NCI-H1436 treated with DMSO at 0.1 percent for 48 hours (cell line): Measurements from ENCODE around the gene SNAPIN.

Experiments used
- DNase-seq: peaks from one replicate; lab custom pipeline; 2025; lab: John Stamatoyannopoulos, UW

The SNAPIN gene

DNA sequence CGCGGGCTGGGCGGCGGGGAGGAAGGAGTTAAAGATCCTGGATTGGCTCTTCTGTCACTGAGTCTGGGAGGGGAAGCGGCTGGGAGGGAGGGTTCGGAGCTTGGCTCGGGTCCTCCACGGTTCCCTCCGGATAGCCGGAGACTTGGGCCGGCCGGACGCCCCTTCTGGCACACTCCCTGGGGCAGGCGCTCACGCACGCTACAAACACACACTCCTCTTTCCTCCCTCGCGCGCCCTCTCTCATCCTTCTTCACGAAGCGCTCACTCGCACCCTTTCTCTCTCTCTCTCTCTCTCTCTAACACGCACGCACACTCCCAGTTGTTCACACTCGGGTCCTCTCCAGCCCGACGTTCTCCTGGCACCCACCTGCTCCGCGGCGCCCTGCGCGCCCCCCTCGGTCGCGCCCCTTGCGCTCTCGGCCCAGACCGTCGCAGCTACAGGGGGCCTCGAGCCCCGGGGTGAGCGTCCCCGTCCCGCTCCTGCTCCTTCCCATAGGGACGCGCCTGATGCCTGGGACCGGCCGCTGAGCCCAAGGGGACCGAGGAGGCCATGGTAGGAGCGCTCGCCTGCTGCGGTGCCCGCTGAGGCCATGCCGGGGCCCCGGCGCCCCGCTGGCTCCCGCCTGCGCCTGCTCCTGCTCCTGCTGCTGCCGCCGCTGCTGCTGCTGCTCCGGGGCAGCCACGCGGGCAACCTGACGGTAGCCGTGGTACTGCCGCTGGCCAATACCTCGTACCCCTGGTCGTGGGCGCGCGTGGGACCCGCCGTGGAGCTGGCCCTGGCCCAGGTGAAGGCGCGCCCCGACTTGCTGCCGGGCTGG lies 20.2 kb downstream of the SNAPIN start, which contains the start of gene NPR1:
NPR1 (plus strand) TSS at position 170 of the 818 bp plus-strand sequence; CDS start at position 591, 421 bp downstream.
- no peak for DNase-seq

DNA sequence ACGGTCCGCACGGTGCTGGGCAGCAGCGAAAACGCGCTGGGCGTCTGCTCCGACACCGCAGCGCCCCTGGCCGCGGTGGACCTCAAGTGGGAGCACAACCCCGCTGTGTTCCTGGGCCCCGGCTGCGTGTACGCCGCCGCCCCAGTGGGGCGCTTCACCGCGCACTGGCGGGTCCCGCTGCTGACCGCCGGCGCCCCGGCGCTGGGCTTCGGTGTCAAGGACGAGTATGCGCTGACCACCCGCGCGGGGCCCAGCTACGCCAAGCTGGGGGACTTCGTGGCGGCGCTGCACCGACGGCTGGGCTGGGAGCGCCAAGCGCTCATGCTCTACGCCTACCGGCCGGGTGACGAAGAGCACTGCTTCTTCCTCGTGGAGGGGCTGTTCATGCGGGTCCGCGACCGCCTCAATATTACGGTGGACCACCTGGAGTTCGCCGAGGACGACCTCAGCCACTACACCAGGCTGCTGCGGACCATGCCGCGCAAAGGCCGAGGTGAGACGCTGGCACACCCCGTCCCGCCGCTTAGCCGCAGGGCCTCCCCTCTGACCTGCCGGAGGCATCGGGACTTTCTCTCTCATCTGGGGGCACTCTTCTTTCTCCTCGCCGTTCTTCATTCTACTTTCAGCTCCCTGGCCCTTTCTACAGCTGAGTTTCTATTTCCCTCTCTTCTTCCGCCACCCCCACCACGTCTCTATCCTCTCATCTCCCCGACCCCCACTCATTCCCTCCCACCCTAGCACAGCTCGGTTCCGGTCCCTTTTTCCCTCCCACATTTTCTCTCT lies 21.0 kb downstream of the SNAPIN start:
- DNase-seq: no peak

DNA sequence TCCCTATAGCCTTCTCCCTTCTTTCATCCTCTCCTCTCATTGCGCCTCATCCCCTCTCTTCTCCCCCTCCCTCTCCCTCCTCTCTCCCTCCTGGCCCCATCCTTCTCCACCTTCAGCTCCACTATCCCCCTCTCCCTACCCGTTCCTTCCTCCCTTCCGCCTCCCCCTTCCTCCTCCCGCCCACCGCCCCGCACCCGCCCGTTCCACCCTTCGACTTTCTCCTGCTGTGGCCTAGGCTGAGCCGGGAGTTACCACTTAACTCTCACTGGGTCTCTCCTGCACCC lies 21.6 kb downstream of the SNAPIN start:
- DNase-seq: no peak

DNA sequence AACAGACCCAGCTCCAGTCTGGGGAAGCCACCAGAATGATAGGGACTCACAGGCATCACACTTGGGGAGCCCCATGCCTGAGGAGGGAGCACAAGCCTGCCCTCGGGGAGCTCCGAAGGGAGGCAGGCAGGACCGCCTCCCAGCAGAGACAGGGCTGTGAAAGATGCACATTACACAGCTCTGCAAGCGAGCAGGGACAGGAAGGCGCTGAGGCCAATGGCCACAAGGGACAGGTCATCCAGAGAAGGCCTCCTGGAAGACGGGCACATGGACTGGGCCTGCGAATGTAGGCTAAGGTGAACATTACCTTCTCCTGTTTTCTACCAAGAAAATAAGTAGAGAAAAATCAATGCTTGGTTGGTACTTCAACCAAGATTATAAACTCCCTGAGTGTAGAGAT lies 24.2 kb downstream of the SNAPIN start:
- no peak for DNase-seq

DNA sequence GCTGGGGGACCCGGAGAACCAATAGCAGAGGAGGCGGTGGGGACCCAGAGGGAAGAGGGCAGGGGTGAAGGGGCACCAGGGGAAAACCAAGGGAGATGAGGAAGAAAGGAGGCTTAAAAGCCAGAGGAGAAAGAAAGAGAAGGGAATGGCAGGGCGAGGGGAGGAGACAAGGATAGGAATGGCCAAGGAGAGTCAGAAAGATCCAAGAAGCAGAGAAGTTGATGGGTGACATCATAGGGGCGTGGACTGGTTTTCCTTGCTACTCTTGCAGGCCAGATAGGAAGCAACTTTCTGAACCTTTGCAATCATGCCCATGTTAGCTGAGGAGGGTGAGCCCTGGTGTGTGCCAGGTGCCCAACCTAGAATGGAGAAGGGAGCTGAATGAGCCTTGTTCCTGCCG lies 25.4 kb downstream of the SNAPIN start:
- DNase-seq: no peak

DNA sequence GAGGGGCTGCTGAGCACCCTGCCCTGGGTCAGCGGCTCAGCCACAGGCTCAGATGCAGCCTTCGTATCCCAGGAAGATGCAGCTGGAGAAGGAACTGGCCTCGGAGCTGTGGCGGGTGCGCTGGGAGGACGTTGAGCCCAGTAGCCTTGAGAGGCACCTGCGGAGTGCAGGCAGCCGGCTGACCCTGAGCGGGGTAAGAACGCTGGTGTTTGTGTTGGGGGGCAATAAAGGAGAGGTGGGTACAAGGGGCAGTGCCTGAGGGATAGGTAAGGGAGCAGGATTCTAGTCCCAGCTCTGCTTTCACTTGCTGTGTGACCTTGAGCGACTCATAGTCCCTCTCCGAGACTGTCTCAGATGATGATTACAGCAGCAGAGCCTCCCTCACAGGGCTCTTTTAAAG lies 26.4 kb downstream of the SNAPIN start:
- DNase-seq: no peak

DNA sequence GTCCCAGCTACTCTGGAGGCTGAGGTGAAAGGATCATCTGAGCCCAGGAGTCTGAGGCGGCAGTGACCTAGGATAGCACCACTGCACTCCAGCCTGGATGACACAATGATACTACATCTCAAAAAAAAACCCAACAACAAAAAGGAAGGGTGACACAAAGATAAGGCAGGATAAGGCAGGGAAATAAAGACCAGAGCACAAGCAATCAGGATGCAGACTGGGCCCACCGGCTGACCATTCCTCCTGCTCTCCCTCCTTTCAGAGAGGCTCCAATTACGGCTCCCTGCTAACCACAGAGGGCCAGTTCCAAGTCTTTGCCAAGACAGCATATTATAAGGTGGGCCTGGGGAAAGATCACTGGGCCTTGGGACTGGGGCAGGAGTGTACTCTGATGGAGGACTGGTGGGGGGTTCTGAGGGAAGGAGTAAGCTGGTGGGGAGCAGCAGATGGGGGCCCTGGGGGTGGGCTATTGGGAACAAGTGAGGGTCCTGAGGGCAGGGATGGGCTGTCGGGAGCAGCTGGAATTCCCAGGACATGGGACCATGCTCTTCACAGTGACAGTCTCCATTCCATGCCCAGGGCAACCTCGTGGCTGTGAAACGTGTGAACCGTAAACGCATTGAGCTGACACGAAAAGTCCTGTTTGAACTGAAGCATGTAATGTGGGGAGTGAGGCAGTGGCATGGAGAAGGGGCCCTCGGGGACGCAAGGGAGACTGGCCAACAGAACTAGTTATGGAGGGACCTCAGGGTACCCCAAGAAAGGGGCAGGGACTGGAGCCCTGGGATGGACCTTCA lies 27.2 kb downstream of the SNAPIN start:
- DNase-seq: no peak

DNA sequence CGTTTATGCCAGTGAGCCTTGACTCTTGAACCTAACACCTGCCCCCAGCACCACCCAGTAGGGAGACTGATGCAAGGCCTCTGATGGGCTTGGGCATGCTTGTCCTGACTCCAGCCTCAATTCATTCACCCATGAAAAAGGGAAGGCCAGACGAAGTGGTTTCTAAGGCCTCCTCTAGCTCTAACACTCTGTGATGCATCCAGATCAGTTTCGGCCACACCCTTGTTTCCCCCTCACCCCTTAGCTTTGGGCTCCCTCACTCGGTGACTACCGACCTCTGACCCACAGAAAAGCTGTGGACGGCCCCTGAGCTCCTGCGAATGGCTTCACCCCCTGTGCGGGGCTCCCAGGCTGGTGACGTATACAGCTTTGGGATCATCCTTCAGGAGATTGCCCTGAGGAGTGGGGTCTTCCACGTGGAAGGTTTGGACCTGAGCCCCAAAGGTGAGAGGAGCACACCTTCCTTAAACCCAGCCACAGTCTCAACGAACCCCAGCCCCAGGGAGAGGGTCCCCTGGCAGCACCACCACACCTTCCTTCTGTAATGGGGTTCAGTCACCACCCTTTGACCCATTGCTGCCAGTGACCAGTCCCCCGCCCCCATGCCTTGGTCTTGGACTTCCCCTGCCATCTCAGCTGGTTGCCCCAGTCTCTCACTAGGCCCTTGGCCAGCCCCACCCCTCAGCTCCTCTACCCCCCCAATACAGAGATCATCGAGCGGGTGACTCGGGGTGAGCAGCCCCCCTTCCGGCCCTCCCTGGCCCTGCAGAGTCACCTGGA lies 29.0 kb downstream of the SNAPIN start:
- no peak for DNase-seq

DNA sequence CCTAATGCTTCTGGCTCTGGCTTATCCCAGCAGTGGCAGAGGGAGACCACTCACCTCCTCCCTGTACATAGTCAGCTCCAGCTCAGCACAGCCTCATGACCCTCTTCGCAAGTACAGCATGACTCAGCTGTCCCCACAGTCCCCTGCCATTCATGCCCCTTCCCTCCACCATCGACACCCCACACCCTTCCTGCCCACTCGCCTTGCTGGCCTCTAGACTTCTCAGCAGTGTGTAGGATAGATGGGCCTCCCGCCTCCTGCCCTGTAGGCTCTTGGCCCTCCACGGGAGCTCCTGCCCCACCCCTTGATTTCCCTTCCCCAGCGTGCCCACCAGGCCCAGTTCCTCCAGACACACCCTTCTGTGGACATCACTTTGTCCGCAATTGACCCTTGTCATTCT lies 29.8 kb downstream of the SNAPIN start:
- no peak for DNase-seq

DNA sequence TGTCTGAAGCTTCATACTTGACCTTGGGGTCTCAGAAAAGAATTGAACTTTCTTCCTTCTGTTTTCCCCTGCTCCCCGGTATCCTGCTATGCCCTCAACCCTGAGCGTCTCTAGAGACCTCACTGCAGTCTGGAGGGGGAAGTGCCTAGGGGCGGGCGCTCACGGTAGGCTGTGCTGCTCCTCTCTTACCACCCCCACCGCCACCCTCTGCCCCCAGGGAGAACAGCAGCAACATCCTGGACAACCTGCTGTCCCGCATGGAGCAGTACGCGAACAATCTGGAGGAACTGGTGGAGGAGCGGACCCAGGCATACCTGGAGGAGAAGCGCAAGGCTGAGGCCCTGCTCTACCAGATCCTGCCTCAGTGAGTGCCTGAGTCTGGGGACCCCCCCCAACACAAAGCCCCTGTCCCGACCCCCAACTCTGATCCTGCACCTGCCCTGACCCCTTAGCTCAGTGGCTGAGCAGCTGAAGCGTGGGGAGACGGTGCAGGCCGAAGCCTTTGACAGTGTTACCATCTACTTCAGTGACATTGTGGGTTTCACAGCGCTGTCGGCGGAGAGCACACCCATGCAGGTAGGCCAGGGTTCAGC lies 30.3 kb downstream of the SNAPIN start:
- DNase-seq: no peak

DNA sequence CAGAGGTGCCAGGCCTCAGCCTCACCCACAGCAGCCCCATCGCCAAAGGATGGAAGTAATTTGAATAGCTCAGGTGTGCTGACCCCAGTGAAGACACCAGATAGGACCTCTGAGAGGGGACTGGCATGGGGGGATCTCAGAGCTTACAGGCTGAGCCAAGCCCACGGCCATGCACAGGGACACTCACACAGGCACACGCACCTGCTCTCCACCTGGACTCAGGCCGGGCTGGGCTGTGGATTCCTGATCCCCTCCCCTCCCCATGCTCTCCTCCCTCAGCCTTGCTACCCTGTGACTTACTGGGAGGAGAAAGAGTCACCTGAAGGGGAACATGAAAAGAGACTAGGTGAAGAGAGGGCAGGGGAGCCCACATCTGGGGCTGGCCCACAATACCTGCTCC lies 35.0 kb downstream of the SNAPIN start:
- no peak for DNase-seq

DNA sequence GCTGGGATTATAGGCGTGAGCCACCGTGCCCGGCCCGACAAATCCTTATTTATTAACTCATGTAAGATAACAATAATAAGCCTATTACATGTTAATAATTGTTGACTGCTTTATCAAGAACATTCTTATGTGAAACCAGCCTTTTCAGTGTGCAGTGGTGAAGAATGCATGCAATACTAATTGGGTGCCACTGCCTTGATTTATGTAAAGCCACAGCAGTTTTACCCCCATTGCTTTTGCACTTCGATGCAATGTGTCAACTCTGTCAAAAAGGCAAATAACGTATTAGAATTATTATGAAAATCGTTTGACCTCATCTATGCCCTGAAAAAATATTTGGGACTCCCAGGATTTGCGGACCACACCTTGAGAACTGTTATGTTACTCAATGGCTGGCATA lies 38.2 kb downstream of the SNAPIN start:
- DNase-seq: no peak

DNA sequence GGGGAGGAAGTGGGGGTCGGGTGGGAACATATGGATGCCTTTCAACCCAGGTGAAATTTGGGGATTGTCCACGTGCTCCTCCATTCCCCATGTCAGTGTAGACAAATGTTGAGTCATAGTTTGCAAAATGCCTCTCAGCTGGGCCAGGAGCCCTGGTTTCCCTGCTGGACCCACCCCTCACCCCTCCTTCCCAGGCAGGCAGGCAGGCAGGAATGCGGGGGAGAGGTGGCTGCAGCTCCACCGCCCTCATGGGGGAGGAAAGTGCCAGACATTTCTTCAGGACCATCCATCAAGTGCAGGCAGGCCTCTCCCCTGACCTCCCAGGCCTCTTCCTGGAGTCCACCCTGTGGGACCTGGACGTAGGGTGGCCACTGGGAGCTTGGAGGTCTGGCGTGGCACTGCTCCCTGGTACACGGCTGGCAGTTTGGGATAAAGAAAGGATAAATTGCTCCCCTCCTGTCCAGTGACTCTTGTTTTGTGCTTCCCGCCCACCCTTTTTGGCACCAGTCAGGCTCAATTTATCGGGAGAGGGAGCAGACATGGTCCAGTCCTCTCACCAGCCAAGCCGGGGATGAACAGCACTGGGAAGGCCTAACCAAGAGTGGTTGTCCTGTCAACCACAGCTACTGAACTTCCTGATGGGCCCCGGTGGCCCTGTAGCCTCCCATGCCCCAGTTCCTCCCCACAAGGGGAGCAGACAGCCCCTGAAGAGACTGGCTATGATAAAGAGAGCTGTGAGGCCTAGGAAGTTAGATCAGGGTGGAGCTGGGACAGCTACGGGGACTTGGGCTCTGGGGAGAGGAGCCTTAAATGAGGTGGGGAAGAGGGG lies 38.9 kb downstream of the SNAPIN start:
- no peak for DNase-seq

DNA sequence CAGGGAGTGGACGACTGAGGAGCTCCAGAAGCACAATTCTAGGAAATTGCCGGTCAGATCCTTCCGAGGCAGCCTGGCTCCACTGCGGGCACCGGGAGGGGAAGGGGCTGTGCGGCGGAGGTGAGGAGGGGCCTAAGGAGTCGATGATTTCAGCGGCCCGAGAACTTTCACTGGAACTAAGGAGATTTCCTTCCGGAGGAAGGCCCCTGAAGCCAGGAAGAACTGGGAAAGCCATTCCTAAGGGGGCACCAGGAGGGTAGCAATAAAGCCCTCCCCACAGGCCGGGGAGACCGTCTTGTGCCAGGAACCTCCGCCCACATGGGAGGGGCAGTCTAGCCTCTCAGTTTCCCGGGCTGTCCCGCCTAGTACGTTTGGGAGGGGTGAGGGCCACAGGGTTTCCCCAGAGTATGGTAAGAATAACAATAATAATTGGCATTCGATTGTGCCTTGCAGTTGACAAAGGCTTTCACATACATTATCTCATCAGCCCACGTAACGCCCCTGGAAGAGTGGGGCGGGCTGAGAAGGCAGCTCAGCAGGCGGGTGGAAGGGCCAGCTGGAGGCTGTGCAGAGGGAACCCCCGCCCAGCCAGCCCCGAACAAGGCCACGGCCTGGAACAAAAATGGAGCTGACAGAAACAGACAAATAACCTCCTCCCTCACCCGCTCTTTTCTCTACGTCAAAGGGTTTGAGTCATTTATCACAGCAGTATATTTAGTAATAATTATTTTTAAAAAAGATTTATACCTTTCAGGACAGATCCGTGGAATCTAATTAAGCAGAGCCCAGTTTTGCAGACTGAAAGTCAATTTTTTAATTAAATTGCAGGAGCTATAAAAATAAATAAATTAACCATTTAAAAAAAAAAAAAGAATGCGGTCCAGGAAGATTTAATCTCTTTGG lies 39.8 kb downstream of the SNAPIN start:
- DNase-seq: peak; percentile 64

DNA sequence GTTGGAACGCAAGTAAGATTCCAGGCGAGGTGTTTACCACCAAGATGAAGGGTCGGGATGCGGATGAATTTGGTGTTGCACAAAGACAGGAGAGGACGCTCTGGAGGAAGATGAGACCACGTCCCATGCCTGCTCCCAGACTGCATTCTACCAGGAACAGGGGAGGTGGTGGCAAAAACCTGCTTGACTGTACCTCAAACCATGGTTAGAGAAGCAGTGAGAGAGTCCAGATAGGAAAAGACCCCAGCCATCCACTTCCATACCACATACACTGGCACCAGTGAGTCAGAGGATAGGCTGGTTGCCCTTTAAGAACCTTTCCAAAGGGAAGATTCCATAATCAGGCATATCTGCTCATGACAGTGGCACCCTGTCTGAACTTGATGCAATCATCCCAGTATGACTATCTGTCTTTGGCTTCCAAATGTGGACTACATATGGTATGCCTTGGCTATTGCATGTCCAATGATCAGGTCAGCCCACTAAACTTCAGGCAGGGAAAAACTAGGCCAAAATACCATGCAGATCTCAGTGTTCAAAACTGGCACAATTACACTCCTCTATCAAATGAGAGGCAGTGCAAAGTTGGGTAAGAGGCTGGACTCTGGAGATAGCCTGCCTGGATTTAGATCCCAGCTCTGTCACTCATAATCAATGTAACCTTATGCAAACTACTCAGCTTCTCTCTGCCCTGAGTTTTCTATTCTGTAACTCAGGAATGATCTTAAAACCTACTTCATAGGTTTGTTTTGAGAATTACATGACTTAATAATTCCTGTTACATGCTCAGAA lies 40.6 kb downstream of the SNAPIN start:
- DNase-seq: no peak

DNA sequence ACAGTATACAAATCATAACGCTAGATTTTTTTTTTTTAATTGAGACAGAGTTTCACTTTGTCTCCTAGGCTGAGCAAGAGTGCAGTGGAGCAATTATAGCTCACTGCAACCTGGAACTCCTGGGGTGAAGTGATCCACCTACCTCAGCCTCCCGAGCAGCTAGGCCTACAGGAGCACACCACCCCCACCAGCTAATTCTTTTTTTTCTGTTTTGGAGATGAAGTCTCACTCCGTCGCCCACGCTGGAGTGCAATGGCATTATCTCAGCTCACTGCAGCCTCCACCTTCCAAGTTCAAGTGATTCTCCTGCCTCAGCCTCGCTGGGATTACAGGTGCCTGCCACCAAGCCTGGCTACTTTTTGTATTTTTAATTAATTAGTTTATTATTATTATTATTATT lies 41.3 kb downstream of the SNAPIN start:
- DNase-seq: no peak

DNA sequence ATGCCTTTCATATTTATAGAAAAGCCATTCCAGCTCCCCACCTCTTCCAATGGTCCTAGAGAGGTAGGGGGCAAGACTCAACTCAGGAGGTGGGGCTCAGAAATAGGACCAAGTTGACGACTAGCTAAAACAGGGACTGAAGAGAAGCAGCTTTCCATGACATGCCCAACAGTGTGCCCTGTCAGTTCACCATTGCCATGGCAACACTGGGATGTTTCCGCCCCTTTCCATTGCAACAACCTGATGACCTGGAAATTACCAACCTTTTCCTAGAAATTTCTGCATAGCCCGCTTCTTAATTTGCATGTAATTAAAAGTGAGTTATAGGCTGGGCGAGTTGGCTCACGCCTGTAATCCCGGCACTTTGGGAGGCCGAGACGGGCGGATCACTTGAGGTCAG lies 47.0 kb downstream of the SNAPIN start:
- no peak for DNase-seq

DNA sequence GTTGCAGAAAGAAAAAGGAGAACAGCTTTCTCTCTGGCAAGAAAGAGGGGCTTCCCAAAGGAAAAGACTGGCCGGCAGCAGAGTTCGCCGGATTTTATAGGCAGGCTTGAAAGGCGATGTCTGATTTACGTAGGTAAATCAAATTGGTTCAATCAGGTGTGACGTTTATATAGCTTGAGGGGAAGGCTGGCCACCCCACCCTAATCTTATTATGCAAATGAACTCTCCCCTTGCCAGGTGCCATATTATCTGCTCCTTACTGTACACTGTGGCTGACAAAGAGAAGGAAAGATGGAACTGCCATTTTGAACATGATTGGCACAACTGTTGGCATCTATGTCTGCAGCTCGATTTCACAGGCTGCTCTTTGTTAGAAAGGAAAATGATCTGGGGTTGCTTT lies 52.5 kb downstream of the SNAPIN start:
- no peak for DNase-seq
